ENCODE measurements around the gene ACHE.

Gene ACHE

GRCh38 chr7:100896732-100897608 lies 1.3 kb upstream of the ACHE start:
- peak overlapping the region; percentile 8 for H3K4me3 ChIP-seq (ENCODE audit: low read depth, low read length)

DNA sequence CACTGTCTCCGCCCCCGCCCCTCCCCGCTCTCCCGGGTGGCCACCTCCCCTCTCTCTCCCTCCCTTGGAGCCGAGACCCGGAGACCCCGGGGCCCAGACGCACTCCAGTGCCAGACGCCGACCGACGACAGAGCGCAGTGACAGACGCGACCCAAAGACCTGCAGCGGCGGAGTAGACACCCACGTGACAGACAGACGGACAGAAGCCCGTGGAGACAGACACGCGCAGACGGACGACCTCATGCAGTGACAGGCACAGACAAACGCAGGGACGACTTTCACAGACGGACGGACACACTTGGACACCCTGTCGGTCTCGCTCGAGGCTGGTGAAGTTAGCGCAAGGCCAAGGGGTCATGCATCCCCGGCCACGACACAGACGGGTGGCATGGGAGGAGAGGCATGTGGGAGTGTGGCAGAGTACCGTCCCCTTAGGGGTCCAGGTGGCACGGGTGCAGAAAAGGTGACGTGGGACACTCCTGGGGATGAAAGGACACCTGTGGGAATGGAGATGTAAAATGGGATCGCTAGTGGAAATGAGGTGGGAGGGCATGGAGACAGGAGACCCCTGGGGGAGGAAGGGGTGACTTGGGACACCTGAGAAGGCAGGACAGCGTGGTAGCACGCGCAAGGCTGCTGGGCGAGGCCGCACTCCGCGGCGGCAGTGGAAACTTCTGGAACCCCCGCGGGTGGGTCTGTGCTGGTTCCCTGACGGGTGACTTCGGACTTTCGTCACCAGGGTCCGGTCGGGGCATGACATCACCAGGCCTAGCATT lies 456 bp upstream of the ACHE start:
- H3K4me3 ChIP-seq (ENCODE audit: low read depth, low read length), result no peak overlapping the region

- H3K4me3 ChIP-seq (ENCODE audit: low read depth, low read length), result peak overlapping the region; percentile 37
These were observed 608 bp downstream of the ACHE start for GRCh38 chr7:100894860-100895700.

GRCh38 chr7:100893910-100894721 lies 1.6 kb downstream of the ACHE start:
- no peak overlapping the region for H3K4me3 ChIP-seq (ENCODE audit: low read depth, low read length)

DNA sequence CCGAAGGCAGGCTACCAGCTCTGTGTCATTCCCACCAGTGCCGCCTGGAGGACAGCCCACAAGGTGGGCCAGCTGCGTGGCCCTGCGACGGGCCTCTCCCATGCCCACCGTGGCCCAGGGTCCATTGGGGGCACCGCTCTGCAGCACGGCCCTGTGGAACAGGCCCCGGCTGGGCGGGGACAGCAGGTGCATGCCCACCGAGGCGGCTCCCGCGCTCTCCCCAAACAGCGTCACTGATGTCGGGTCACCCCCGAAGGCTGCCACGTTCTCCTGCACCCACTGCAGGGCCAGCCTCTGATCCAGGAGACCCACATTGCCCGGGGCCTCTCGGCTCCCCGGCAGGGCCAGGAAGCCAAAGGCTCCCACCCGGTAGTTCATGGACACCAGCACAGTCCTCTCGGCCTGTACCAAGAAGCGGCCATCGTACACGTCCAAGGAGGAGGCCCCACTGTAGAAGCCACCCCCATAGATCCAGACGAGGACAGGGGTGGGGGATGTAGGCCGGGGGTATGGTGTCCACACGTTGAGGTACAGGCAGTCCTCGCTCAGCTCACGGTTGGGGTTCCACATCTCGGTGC lies 2.3 kb downstream of the ACHE start:
- H3K4me3 ChIP-seq (ENCODE audit: low read depth, low read length), result no peak overlapping the region

DNA sequence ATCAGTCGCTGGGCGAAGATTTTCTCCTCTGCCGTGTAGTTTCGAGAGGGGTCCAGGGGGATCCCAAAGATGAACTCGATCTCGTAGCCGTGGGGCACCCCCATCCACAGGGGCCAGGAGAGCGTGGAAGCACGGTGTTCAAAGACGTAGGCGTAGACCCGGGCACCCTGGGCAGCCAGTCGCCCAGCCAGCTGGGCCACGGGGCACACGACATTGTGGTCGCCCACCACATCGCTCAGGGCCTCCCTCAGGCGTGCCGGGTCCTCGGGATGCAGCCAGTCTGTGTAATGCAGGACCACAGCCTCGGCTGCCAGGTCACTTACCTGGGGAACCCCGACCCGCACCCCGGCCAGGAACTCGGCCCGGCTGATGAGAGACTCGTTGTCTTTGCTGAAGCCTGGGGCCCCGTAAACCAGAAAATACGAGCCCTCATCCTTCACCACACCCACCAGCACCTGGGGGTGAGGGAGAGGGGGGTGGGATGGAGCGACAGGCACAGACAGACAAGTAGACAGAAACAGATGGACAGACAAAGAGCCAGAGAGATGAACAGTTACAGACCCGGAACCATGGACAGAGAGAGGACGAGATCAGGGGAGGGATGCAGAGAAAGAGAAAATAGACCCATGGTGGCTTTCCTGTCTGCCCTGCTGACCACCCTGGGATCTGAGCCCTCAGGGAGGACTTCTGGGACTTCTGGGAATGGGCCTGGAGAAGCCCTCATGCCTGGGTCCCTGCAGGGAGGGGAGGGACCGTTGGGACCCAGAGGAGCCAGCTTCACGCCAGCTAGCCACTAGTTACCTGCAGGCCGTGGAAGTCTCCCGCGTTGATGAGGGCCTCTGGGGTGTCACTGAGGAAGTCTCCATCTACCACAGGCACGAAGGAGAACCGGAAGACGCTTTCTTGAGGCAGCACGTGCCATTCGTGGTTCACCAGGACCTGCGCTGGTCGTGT lies 3.0 kb downstream of the ACHE start:
- no peak overlapping the region for H3K4me3 ChIP-seq (ENCODE audit: low read depth, low read length)

GRCh38 chr7:100891568-100892247 lies 4.0 kb downstream of the ACHE start:
- H3K4me3 ChIP-seq (ENCODE audit: low read depth, low read length), result peak overlapping the region; percentile 53

DNA sequence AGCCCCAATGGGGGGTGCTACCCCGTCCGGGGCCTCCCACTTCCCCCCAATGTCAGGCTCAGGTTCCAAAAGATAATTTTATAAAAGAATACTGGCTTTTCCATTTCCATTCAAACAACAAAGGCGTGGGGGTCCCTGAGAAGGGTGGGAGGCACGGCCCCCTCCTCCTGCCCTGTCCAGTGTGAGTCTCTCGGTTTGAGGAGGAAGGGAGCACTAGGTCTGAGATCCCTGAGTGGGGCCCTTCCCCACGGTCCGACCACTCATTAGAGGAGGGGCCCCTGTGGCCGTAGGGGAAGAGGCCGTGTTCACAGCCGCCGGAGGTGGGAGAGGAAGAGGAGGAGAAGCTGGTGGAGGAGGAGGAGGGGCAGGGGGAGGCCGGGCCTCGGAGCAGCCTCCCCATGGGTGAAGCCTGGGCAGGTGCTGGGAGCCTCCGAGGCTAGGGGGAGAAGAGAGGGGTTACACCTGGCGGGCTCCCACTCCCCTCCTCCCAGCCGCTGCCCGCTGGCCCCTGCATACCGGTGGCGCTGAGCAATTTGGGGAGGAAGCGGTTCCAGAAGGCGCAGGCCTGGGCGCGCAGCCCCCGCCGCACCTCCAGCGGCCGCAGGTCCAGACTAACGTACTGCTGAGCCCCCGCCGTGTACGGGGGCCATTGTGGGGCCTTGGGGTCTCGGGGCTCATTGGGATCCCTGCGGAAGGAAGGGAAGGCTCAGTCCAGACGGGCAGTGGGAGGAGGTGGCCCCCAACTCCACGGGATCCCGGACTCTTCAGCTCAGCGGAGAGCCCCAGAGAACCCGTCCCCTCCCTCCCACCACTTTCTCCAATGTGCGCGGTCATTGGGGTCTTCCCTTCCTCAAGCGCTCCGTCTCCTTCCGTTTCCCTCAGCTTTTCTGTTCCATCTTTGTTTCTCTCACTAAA lies 4.8 kb downstream of the ACHE start:
- peak overlapping the region; percentile 53 for H3K4me3 ChIP-seq (ENCODE audit: low read depth, low read length)

GRCh38 chr7:100888988-100889750 lies 6.5 kb downstream of the ACHE start, which contains the start of gene UFSP1:
Gene UFSP1, minus strand, starts transcription at chr7:100889715. Its CDS starts 444 bp downstream, at chr7:100889271.
- H3K4me3 ChIP-seq (ENCODE audit: low read depth, low read length), result peak within 1 kb of the TSS; percentile 72

DNA sequence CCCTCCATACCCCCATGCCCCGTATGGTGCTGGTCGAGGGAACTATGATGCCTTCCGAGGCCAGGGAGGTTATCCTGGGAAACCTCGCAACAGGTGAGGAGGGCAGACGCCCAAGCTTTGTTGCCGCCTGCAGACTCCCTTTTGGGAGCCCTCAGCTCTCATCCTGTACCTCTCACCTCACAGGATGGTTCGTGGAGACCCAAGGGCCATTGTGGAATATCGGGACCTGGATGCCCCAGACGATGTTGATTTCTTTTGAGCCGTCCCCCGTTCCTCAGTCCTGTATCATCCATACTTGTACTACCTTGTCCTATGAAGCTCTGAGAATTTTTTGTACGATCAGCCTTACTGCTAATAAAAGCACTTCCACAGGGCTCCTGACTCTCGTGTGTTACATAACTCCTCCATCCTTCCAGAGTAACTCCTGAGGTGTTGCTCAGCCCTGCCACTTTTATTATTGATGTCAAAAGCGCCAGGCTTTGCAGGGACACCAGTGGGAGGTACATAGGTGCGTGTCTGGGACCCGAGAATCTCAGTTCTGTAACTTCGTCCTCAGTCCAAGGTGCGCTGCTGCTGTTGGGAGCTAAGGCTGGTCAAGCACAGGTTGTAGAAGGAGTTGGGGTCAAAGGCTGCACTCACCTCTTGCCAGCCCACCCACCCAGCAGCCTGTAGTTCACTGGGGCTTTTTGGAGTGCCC lies 7.2 kb downstream of the ACHE start:
- H3K4me3 ChIP-seq (ENCODE audit: low read depth, low read length), result peak overlapping the region; percentile 72

DNA sequence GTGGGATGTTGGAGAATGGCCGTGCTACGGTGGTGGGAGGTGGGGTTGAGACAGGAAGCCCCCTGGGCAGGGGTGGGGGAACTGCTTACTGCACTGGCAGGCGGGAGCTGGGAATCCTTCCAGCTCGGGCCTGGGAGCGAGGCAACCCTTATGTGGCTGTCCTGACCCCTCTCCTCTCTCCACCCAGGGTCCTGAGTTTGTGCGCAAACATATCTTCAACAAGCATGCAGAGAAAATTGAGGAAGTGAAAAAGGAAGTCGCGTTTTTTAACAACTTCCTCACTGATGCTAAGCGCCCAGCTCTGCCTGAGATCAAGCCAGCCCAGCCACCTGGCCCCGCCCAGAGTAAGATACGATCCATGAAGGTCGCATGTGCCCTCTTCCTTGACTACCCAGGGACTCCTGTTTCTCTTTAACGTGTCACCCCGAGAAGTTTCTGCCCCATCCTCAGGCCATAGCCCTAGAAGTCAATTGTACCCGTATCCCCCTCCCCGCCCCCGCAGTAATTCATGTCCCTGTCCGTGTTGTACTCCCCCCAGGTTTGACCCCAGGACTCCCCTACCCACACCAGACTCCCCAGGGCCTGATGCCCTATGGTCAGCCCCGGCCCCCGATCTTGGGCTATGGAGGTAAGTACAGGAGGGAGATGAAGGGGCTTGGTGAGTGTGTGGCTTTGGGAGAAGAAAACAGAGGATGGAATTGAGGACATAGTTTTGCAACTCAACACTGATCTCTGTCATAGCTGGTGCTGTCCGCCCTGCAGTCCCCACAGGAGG lies 8.0 kb downstream of the ACHE start:
- no peak overlapping the region for H3K4me3 ChIP-seq (ENCODE audit: low read depth, low read length)

- H3K4me3 ChIP-seq (ENCODE audit: low read depth, low read length), result no peak overlapping the region
These were observed 8.7 kb downstream of the ACHE start for GRCh38 chr7:100886936-100887515.

GRCh38 chr7:100886142-100886935 lies 9.3 kb downstream of the ACHE start:
- no peak overlapping the region for H3K4me3 ChIP-seq (ENCODE audit: low read depth, low read length)

Measured in iPS-11a (cell line).